Adipocyte (in vitro differentiated cells): ENCODE results near the gene SEC24C.

Experiments
- DNase-seq: peaks from one replicate; pipeline ENCODE4 v3.0.0-alpha.2; 2015; ENCODE audit warnings: low read depth
- H3K27me3 ChIP-seq: replicated peaks from 2 replicates; pipeline ENCODE4 v1.7.0; 2013; ENCODE audit warnings: mild to moderate bottlenecking, low read length, moderate library complexity; ENCODE audit not compliant: control insufficient read depth, insufficient read depth
- H3K36me3 ChIP-seq: 2 replicates; pipeline ENCODE4 v1.7.0; 2013; ENCODE audit warnings: low read length, mild to moderate bottlenecking, moderate library complexity; ENCODE audit not compliant: control insufficient read depth, insufficient read depth, severe bottlenecking
- H3K4me1 ChIP-seq: 2 replicates; pipeline ENCODE4 v1.7.0; 2013; ENCODE audit warnings: mild to moderate bottlenecking, low read length, moderate library complexity; ENCODE audit not compliant: control insufficient read depth, insufficient read depth
- H3K4me3 ChIP-seq: 2 replicates; pipeline ENCODE4 v1.7.0; 2013; ENCODE audit warnings: mild to moderate bottlenecking, low read length, moderate library complexity
- H3K9ac ChIP-seq: 2 replicates; pipeline ENCODE4 v1.7.0; 2013; ENCODE audit warnings: mild to moderate bottlenecking, low read length, moderate library complexity
- H3K9me3 ChIP-seq: 2 replicates; pipeline ENCODE4 v1.7.0; 2013; ENCODE audit warnings: mild to moderate bottlenecking, low read length, moderate library complexity; ENCODE audit not compliant: control insufficient read depth

SEC24C gene

GRCh38 chr10:73773152-73773879 lies 29.1 kb downstream of the SEC24C start:
- peaks cover 38% of the 10 kb centered on the region for H3K36me3 ChIP-seq

GRCh38 chr10:73774637-73775036 lies 30.5 kb downstream of the SEC24C start:
- peaks cover 28% of the 10 kb centered on the region for H3K36me3 ChIP-seq
- H3K4me3 ChIP-seq, result peak overlapping the region; percentile 63
- peak overlapping the region; percentile 10 for H3K9ac ChIP-seq
- DNase-seq, result peak; percentile 41
- no peaks in the 10 kb centered on the region for H3K27me3 ChIP-seq
- no peaks in the 10 kb centered on the region for H3K9me3 ChIP-seq
- H3K4me1 ChIP-seq, result peaks cover 46% of the 10 kb centered on the region

More at GRCh38 chr10:73773152-73773879, 29.1 kb downstream of the SEC24C start:
- Histone ChIP-seq H3K9ac (peak overlapping the region; percentile 91), H3K4me3 (peak overlapping the region; percentile 83), H3K27me3 (no peaks in the 10 kb centered on the region), H3K4me1 (peaks cover 43% of the 10 kb centered on the region), H3K9me3 (no peaks in the 10 kb centered on the region)
- peak; percentile 48 for DNase-seq

- Histone ChIP-seq H3K9ac (no peak overlapping the region), H3K4me1 (peaks cover 48% of the 10 kb centered on the region), H3K27me3 (no peaks in the 10 kb centered on the region), H3K36me3 (peaks cover 16% of the 10 kb centered on the region), H3K9me3 (no peaks in the 10 kb centered on the region), H3K4me3 (no peak overlapping the region)
- DNase-seq, result no peak
Observed at GRCh38 chr10:73779018-73779417, 34.8 kb downstream of the SEC24C start.

GRCh38 chr10:73779539-73780197 lies 35.5 kb downstream of the SEC24C start:
- no peak for DNase-seq
- H3K4me1 ChIP-seq, result peaks cover 43% of the 10 kb centered on the region
- H3K9me3 ChIP-seq, result no peaks in the 10 kb centered on the region
- H3K9ac ChIP-seq, result no peak overlapping the region
- H3K36me3 ChIP-seq, result peaks cover 16% of the 10 kb centered on the region
- no peaks in the 10 kb centered on the region for H3K27me3 ChIP-seq
- no peak overlapping the region for H3K4me3 ChIP-seq

- Histone ChIP-seq H3K9ac (peak overlapping the region; percentile 96), H3K4me3 (peak overlapping the region; percentile 97), H3K9me3 (no peaks in the 10 kb centered on the region), H3K4me1 (peaks cover 40% of the 10 kb centered on the region), H3K27me3 (no peaks in the 10 kb centered on the region), H3K36me3 (peaks cover 16% of the 10 kb centered on the region)
- DNase-seq, result no peak
Observed at GRCh38 chr10:73780301-73780700, 36.1 kb downstream of the SEC24C start.

GRCh38 chr10:73780966-73781365 lies 36.8 kb downstream of the SEC24C start:
- H3K36me3 ChIP-seq, result peaks cover 11% of the 10 kb centered on the region
- DNase-seq, result peak; percentile 22
- H3K4me1 ChIP-seq, result peaks cover 34% of the 10 kb centered on the region
- no peaks in the 10 kb centered on the region for H3K27me3 ChIP-seq
- H3K9me3 ChIP-seq, result no peaks in the 10 kb centered on the region
- peak overlapping the region; percentile 96 for H3K9ac ChIP-seq
- peak overlapping the region; percentile 97 for H3K4me3 ChIP-seq

GRCh38 chr10:73781548-73781878 lies 37.3 kb downstream of the SEC24C start:
- DNase-seq, result no peak
- peak overlapping the region; percentile 96 for H3K9ac ChIP-seq
- no peaks in the 10 kb centered on the region for H3K27me3 ChIP-seq
- H3K4me3 ChIP-seq, result peak overlapping the region; percentile 97
- no peaks in the 10 kb centered on the region for H3K9me3 ChIP-seq
- H3K4me1 ChIP-seq, result peaks cover 35% of the 10 kb centered on the region
- H3K36me3 ChIP-seq, result peaks cover 11% of the 10 kb centered on the region

GRCh38 chr10:73781879-73782748 lies 37.9 kb downstream of the SEC24C start, which contains the start of gene CHCHD1:
Gene CHCHD1 (plus strand): TSS chr10:73782048. CDS start chr10:73782076, 28 bp downstream.
- Histone ChIP-seq H3K4me3 (peak within 1 kb of the TSS; percentile 97), H3K36me3 (peaks cover 9% of the 10 kb centered on the region), H3K9me3 (no peaks in the 10 kb centered on the region), H3K4me1 (peaks cover 39% of the 10 kb centered on the region), H3K9ac (peak within 1 kb of the TSS; percentile 96), H3K27me3 (no peaks in the 10 kb centered on the region)
- DNase-seq, result peak; percentile 96

- Histone ChIP-seq H3K4me1 (peaks cover 44% of the 10 kb centered on the region), H3K4me3 (peak overlapping the region; percentile 97), H3K9ac (peak overlapping the region; percentile 96), H3K36me3 (peaks cover 9% of the 10 kb centered on the region), H3K9me3 (no peaks in the 10 kb centered on the region), H3K27me3 (no peaks in the 10 kb centered on the region)
- no peak for DNase-seq
Observed at GRCh38 chr10:73782749-73783085, 38.5 kb downstream of the SEC24C start.

- peaks cover 14% of the 10 kb centered on the region for H3K36me3 ChIP-seq
- DNase-seq, result peak; percentile 97
Observed at GRCh38 chr10:73785211-73785720, 41.1 kb downstream of the SEC24C start, which contains the start of gene ZSWIM8. Gene ZSWIM8 (plus strand): TSS chr10:73785606. CDS start chr10:73785879, 273 bp downstream.

More at GRCh38 chr10:73785211-73785720, 41.1 kb downstream of the SEC24C start, which contains the start of gene ZSWIM8:
- peak within 1 kb of the TSS; percentile 97 for H3K4me3 ChIP-seq
- no peaks in the 10 kb centered on the region for H3K9me3 ChIP-seq
- H3K27me3 ChIP-seq, result no peaks in the 10 kb centered on the region
- H3K4me1 ChIP-seq, result peaks cover 41% of the 10 kb centered on the region
- H3K9ac ChIP-seq, result peak within 1 kb of the TSS; percentile 96
